Mucosa of stomach (tissue), 1 donor: ENCODE results near the gene TNFAIP1.

Source experiments
- H3K27me3 ChIP-seq: one replicate; pipeline ENCODE4 v1.7.0; 2013; ENCODE audit warnings: mild to moderate bottlenecking, low read length; ENCODE audit not compliant: control insufficient read depth, insufficient read depth
- H3K36me3 ChIP-seq: one replicate; pipeline ENCODE4 v1.7.0; 2013; ENCODE audit warnings: low read length; ENCODE audit not compliant: control insufficient read depth, insufficient read depth
- H3K4me1 ChIP-seq: one replicate; pipeline ENCODE4 v1.7.0; 2013; ENCODE audit warnings: mild to moderate bottlenecking, low read length; ENCODE audit not compliant: control insufficient read depth, insufficient read depth
- H3K4me3 ChIP-seq: one replicate; pipeline ENCODE4 v1.7.0; 2013; ENCODE audit warnings: low read length
- H3K9ac ChIP-seq: one replicate; pipeline ENCODE4 v1.7.0; 2013; ENCODE audit warnings: mild to moderate bottlenecking, low read length, moderate library complexity
- H3K9me3 ChIP-seq: one replicate; pipeline ENCODE4 v1.7.0; 2013; ENCODE audit warnings: mild to moderate bottlenecking, low read length, moderate library complexity; ENCODE audit not compliant: control insufficient read depth
- donor health status: Pancreatic carcinoma.

Gene TNFAIP1

DNA sequence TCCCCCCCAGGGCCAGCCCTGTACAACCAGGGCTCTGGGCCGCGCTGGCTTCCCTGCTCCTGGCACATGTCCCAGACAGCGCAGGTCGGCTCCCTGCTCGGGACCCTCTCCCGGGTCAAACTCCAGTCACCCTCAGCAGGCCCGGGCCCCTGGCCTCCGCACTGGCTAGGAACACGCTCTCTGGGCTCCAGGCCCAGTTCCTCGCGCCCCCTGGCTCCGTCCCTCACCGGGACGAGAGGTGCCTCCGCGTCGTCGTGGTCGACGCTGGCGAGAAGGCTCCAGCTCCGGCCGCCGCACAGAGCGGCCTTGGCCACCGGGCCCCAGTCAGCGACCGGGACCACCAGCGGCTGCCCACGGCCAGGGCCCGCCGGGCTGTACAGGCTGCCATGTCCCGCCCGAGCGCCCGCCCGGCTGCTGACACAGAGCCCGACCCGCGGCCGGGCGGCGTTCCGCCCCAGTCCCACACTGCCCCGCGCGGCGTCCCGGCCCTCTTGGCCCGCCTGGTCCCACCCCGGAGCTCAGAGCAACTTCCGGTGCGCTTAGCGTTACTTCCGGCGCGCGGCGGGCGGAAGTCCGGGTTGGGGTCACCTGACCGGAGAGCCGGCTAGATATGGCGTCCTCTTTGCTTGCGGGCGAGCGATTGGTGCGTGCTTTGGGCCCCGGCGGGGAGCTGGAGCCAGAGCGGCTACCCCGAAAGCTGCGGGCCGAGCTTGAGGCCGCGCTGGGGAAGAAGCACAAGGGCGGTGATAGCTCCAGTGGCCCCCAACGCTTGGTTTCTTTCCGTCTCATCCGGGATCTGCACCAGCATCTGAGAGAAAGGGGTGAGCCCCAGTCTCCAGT is 21.7 kb downstream of the TNFAIP1 start, which contains the start of gene POLDIP2:
POLDIP2 (minus strand) TSS at position 467 of the 840 bp plus-strand sequence; CDS start at position 388, 79 bp downstream.
- H3K9me3 ChIP-seq: no peaks in the 10 kb centered on the region
- peaks cover 13% of the 10 kb centered on the region for H3K4me1 ChIP-seq
- peak within 1 kb of the TSS; percentile 80 for H3K4me3 ChIP-seq
- H3K36me3 ChIP-seq: peaks cover 19% of the 10 kb centered on the region
- H3K27me3 ChIP-seq: no peaks in the 10 kb centered on the region
- H3K9ac ChIP-seq: peak within 1 kb of the TSS; percentile 96

DNA sequence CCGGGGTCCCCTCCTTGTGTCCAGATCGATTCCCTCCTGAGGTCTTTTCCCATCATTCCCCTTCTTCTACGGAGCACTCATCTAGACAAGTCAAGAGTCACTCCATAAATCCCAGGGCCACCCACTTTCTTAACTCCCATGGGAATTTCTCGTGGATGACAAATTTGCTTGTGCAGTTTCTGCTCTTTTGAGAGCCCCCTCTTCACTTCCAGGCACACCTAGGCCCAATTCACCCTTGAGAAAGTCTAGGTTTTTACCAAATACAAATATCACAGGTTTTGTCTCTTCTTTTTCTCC is 22.3 kb downstream of the TNFAIP1 start:
- Histone ChIP-seq H3K9ac (peak overlapping the region; percentile 96), H3K36me3 (peaks cover 17% of the 10 kb centered on the region), H3K27me3 (no peaks in the 10 kb centered on the region), H3K4me3 (peak overlapping the region; percentile 80), H3K9me3 (no peaks in the 10 kb centered on the region), H3K4me1 (peaks cover 13% of the 10 kb centered on the region)

DNA sequence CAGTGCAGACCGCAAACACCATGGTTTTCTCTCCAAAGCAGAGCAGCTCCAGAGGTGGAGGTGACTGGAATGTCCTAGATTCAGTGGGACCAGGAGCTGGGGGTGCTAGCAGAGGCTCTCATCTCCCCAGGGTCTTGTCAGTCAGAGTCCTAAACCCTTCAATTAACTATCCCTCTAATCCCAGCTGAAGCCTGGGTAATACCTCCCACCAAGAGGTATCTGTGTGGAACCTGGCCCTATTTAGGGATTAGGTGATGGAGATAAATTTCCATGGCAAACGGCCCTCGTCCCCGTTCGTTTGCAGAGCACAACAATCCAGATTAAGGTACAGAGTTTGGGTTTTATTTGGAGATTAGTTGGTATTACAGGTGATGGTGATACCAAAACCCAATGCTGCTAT is 27.6 kb downstream of the TNFAIP1 start:
- no peaks in the 10 kb centered on the region for H3K9me3 ChIP-seq
- H3K27me3 ChIP-seq: no peaks in the 10 kb centered on the region
- H3K4me1 ChIP-seq: peaks cover 4% of the 10 kb centered on the region
- peaks cover 6% of the 10 kb centered on the region for H3K36me3 ChIP-seq
- no peak overlapping the region for H3K4me3 ChIP-seq
- no peak overlapping the region for H3K9ac ChIP-seq

DNA sequence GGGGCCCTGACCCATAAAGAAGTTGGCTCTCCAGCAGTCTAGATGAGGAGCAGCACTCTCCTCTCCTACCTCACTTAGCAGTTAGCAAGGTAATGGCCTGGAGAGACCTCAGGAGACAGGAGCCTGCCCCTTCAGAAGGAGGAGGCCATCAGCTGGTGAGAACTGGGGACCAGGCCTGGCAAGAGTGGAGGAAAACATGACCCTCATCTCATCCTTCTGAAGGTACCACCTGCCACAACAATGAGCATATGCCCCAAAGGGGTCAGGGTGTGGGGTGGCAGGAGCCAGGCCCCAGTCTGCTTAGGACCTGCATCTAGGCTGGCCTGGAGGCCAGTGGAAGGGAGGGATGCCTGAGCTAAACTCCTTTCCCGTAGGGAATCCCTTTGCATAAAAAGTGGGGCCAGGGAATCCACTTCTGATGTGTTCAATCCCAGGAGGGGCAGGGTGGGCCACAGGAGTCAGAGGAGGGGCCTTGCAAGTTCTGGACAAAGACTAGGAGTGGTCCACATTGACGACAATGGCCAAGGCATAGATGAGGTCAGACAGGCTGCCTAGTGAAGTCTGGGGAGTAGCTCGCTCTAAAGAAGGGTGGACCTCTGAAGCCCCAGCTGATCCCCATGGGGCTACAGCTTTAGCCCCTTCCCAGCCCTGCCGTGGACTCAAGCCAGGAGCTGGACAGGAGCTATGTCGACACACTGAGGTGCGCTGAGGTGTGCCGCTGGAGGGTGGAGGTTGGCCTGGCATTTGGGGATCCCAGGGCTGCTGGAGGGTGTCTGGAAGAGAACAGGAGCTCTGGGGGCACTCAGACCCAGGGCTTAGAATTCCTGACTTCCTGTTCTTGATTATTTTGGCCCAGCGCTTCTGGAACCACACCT is 28.5 kb downstream of the TNFAIP1 start:
- Histone ChIP-seq H3K27me3 (no peaks in the 10 kb centered on the region), H3K9ac (no peak overlapping the region), H3K36me3 (peaks cover 6% of the 10 kb centered on the region), H3K9me3 (no peaks in the 10 kb centered on the region), H3K4me3 (no peak overlapping the region), H3K4me1 (no peaks in the 10 kb centered on the region)

DNA sequence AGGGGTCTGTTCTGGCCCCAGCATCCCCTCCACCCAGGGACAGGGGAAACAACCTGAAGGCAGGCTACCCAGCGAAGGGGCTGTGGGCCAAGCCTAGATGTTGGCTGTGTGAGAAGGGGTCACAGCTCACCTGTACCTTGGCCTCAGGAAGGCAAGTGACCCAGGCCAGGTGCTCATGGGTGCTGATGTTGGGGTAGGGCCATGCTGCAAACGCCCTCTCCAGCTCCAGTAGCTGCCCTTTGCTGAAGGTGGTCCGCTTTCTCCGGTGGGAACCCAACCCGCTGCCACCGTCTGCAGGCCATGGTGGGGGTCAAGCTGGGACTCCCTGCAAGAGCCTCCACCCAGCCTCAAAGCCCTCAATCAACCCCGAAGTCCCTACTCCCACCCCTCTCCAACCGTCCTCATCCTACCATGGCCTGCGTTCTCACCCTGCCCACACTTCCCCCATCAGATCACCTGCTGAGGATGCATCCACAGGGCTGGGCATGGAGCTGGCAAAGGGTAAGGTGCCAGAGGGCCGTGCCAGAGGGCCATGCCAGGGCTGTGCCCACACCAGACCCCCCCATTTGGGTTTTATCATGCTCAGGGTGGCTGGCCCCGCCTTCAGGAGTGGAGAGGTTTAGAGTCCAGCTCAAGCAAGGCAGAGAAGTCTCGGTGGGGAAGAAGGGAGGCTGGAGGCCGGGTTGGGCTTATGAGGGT is 29.3 kb downstream of the TNFAIP1 start, which contains the start of gene SEBOX:
SEBOX (minus strand) TSS at position 535 of the 699 bp plus-strand sequence; CDS start at position 487, 48 bp downstream.
- Histone ChIP-seq H3K4me1 (no peaks in the 10 kb centered on the region), H3K9ac (no peak within 1 kb of the TSS), H3K4me3 (no peak within 1 kb of the TSS), H3K9me3 (no peaks in the 10 kb centered on the region), H3K36me3 (peaks cover 6% of the 10 kb centered on the region), H3K27me3 (no peaks in the 10 kb centered on the region)

DNA sequence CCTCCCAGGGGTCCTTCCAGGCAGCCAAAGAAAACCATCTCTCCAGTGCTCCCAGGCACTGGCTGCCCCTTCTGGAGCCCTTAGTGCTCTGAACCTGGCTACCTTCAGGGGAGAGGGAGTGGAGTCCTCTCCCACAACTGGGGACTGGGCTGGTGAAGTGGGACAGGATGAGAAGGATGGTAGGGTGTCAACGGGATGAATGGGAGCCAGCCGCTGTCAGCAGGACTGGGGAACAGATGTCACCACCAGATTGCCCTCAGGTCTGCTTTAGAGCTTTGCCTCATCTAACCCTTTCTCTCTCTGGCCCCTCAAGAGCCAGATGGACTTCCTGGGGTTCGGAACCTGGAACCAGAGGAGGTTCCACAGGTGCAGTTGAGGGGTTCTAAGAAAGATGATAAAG is 29.9 kb downstream of the TNFAIP1 start:
- H3K9me3 ChIP-seq: no peaks in the 10 kb centered on the region
- no peaks in the 10 kb centered on the region for H3K4me1 ChIP-seq
- no peak overlapping the region for H3K9ac ChIP-seq
- peaks cover 6% of the 10 kb centered on the region for H3K36me3 ChIP-seq
- H3K27me3 ChIP-seq: no peaks in the 10 kb centered on the region
- no peak overlapping the region for H3K4me3 ChIP-seq

DNA sequence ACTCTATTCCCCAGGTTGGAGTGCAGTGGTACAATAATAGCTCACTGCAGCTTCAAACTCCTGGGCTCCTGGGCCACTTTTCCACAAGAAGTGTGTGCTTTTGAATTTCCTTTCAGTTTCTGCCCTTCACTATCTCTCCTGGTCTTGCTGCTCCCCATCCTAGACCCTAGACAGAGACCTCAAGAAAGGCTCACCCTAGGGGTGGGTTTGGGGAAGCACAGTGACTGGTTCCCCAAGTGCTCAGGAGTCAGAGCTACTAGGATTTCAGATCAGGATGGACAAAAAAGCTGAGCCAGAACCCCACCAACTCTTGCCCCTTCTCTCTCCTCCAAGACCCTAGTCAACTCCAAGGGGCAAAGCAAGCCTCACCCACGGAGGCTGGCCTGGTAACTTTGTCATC is 31.0 kb downstream of the TNFAIP1 start:
- no peak overlapping the region for H3K4me3 ChIP-seq
- no peaks in the 10 kb centered on the region for H3K36me3 ChIP-seq
- H3K9ac ChIP-seq: no peak overlapping the region
- H3K27me3 ChIP-seq: peaks cover 1% of the 10 kb centered on the region
- peaks cover 1% of the 10 kb centered on the region for H3K4me1 ChIP-seq
- H3K9me3 ChIP-seq: no peaks in the 10 kb centered on the region

DNA sequence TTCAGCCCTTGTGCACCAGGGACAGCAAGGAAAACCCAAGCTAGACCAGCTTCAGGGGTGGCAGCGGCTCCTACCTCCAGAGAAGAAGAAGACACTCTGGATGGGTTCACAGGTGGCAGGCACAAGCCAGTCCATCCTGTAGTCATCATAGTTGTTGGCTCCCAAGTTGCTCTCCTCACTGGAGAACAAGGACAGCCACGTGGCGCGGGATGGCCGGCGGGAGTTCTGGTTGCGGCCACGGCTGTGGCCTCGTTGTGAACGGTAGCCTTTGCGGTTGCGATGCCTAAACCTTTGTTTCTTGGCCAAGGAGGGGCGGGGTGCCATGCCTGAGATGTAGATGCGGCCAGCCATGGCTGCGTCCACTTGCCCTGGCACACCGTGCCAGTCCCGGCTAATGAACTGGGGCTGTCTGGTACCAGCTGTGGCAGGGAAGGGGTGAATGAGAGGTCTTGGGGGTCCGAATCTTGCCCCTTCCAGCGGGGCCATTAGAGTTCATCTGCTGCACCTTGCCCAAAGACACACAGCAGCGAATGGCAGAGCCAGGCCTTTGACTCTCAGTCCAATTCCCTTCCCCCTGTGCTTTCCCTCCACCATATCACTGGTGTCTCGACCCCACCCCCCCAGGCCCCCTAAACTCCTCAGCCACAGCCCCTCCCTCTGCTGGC is 32.2 kb downstream of the TNFAIP1 start:
- H3K27me3 ChIP-seq: peaks cover 13% of the 10 kb centered on the region
- H3K9me3 ChIP-seq: no peaks in the 10 kb centered on the region
- H3K36me3 ChIP-seq: no peaks in the 10 kb centered on the region
- peaks cover 8% of the 10 kb centered on the region for H3K4me1 ChIP-seq
- H3K4me3 ChIP-seq: no peak overlapping the region
- no peak overlapping the region for H3K9ac ChIP-seq

DNA sequence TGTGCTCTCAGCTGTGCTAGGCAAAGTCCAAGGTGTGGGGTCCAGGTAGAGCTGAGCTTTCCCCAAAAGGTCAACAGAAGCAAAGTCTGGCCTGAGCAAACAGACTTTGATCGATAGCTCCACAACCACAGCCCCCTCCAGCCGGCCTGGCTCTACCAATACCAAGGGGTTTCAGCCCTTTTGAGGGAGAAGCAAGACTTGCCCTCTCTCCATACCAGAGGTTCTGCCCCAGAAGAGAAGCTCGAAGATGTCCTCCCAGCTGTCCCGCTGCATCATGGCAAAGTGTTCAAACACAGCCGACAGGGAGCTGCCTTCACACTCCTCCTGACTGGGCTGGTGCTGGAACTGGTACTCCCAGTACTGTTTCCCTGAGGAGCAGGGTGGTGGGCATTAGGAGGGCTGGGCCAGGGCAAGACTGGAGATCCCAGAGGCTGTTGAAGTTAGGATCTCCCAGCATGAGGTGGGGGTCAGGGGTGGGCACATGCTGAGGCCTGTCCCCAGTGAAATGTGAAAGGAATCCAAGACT is 32.8 kb downstream of the TNFAIP1 start:
- no peaks in the 10 kb centered on the region for H3K9me3 ChIP-seq
- H3K9ac ChIP-seq: no peak overlapping the region
- peaks cover 11% of the 10 kb centered on the region for H3K4me1 ChIP-seq
- H3K4me3 ChIP-seq: no peak overlapping the region
- peaks cover 19% of the 10 kb centered on the region for H3K27me3 ChIP-seq
- no peaks in the 10 kb centered on the region for H3K36me3 ChIP-seq

DNA sequence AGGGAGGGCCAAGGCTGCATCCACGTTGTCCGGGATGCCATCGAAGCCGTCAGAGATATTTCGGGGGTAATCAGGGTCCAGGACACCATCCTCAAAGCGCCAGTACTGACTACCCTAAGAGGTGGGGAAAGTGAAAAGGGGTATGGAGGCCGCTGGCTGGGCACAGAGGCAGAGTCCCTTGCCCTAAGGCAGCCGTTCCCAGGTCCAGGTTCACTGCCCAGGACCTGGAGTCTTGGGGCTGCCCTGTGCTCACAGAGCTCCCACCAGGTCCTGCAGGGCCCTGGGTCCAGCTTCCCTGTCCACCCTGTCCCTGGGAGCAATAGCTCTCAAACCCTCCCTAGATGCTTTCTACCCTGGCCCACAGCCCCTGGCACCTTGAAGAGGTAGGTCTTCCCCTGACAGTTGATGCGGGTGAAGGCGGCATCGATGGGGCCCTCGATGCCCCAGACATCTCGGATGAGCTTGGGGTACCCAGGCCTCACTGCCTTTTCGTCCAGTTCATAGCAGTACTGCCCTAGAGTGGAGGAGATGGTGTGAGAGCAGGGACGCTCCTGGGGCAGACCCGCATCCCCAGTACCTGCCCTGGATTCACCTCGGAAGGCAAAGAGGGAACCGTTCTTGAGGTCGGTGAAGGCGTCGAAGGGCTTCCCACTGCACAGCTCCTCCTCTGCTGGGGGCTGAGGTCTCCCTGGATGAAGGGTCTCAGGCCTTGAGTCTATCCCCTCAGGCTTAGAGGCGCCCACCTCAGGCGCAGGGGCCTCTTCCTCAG is 33.5 kb downstream of the TNFAIP1 start:
- Histone ChIP-seq H3K4me3 (no peak overlapping the region), H3K4me1 (peaks cover 11% of the 10 kb centered on the region)

DNA sequence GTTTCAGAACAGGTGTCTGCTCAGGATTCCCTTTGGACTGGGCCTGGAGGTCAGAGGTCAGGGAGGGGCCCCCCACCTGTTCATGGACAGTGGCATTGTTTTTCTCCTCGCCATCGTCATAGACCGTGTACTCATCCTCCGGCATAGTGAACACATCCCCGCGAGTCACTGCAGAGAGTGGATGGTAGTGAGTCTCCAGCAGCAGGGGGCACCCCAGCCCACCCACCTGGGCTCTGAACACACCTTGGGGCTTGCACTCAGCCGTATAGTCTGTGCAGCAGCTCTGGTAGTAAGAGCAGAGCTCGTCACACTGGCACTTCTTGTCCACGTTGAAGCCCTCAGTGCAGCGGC is 34.1 kb downstream of the TNFAIP1 start:
- H3K36me3 ChIP-seq: no peaks in the 10 kb centered on the region
- H3K4me3 ChIP-seq: no peak overlapping the region
- no peak overlapping the region for H3K9ac ChIP-seq
- H3K27me3 ChIP-seq: peaks cover 22% of the 10 kb centered on the region
- H3K4me1 ChIP-seq: peaks cover 11% of the 10 kb centered on the region
- H3K9me3 ChIP-seq: no peaks in the 10 kb centered on the region

More for the DNA sequence above, 33.5 kb downstream of the TNFAIP1 start:
- H3K36me3 ChIP-seq: no peaks in the 10 kb centered on the region
- H3K9me3 ChIP-seq: no peaks in the 10 kb centered on the region
- H3K9ac ChIP-seq: no peak overlapping the region
- peaks cover 22% of the 10 kb centered on the region for H3K27me3 ChIP-seq
